GM12878 (cell line): ENCODE data around the gene MARF1. TPM values are rescaled to one million over a fixed set of nuclear protein-coding genes. Genes with fewer than 3 reads are reported as not detected.
"Not testable (repeated sequence)": the region's sequence is repeated elsewhere in the genome, so short reads cannot be mapped to it uniquely, and the experiment has no call there.

ENCODE experiments used
- ATAC-seq: fragments of 200-7000 bp; cut with Tn5 transposase; 3 replicates; pipeline ENCODE4 v1.9.1; 2020; ENCODE audit warnings: mild to moderate bottlenecking, moderate library complexity
- BruUV-seq: library from RNA; stranded (reverse); fragments of 400-500 nt; replicated peaks from 2 replicates; lab custom pipeline; 2021; lab: Mats Ljungman, UMichigan
- CTCF ChIA-PET: fragments of 300-600 bp; sonication (Branson Sonifier 250); formaldehyde crosslinking; extraction: SDS; loops from one replicate; lab custom pipeline; 2021; ENCODE audit warnings: inconsistent platforms; lab: Yijun Ruan, JAX
- POLR2A ChIA-PET: fragments of 350-600 bp; formaldehyde crosslinking; extraction: SDS; loops from one replicate; lab custom pipeline; 2021; ENCODE audit warnings: inconsistent platforms; lab: Charles Lee
- RAD21 ChIA-PET: fragments of 300-600 bp; sonication (Branson Sonifier 250); formaldehyde crosslinking; loops from one replicate; lab custom pipeline; 2023; ENCODE audit warnings: antibody characterized with exemption; ENCODE audit not compliant: unreplicated experiment; lab: Charles Lee
- SMC1A ChIA-PET: fragments of 300-600 bp; sonication (Branson Sonifier 250); formaldehyde crosslinking; loops from one replicate; lab custom pipeline; 2023; ENCODE audit not compliant: unreplicated experiment, uncharacterized antibody; lab: Charles Lee
- DNase-seq: peaks from one replicate; pipeline ENCODE4 v3.0.0-alpha.2; 2011; ENCODE audit warnings: low read depth, low spot score
- FAIRE-seq: peaks from 3 replicates; lab custom pipeline; 2011; peaks lifted over from hg19 to GRCh38; lab: Jason Lieb, UNC
- H2AFZ ChIP-seq: 2 replicates; pipeline ENCODE4 v1.6.0; 2011; ENCODE audit warnings: low read depth, low read length, control low read depth; ENCODE audit not compliant: control insufficient read depth
- H3K27ac ChIP-seq: 2 replicates; pipeline ENCODE4 v1.5.1; 2011; ENCODE audit warnings: control low read depth; ENCODE audit not compliant: control insufficient read depth, insufficient read depth
- H3K27me3 ChIP-seq, 2 experiments: replicated peaks in 1 of 2; 2 replicates each; pipeline versions ENCODE4 v1.6.0 to v1.6.1; 2011; ENCODE audit warnings: low read length in 1 of 2; ENCODE audit not compliant: control insufficient read depth in 2 of 2, insufficient read depth in 2 of 2
- H3K36me3 ChIP-seq, 2 experiments: 2 replicates each; pipeline ENCODE4 v1.5.1; 2011; ENCODE audit warnings: low read length in 1 of 2; ENCODE audit not compliant: control insufficient read depth in 2 of 2, insufficient read depth in 2 of 2
- H3K4me1 ChIP-seq: 2 replicates; pipeline ENCODE4 v1.6.1; 2011; ENCODE audit warnings: mild to moderate bottlenecking, low read length, moderate library complexity, mixed read lengths; ENCODE audit not compliant: control insufficient read depth, insufficient read depth
- H3K4me2 ChIP-seq: 2 replicates; pipeline ENCODE4 v1.6.0; 2011; ENCODE audit warnings: control low read depth; ENCODE audit not compliant: control insufficient read depth, insufficient read depth
- H3K4me3 ChIP-seq: fragments of 200-600 bp; sonication (generic); 2 replicates; pipeline ENCODE4 v1.5.1; 2016
- H3K79me2 ChIP-seq: 2 replicates; pipeline ENCODE4 v1.6.0; 2011; ENCODE audit warnings: low read length; ENCODE audit not compliant: control insufficient read depth, insufficient read depth
- H3K9ac ChIP-seq: 2 replicates; pipeline ENCODE4 v1.8.0; 2011; ENCODE audit warnings: low read length, control low read depth, mixed read lengths; ENCODE audit not compliant: control insufficient read depth, insufficient read depth
- H3K9me3 ChIP-seq: replicated peaks from 3 replicates; pipeline ENCODE4 v1.5.1; 2011; ENCODE audit warnings: mild to moderate bottlenecking, low read length; ENCODE audit not compliant: control insufficient read depth, insufficient read depth
- H4K20me1 ChIP-seq: 2 replicates; pipeline ENCODE4 v1.6.0; 2011; ENCODE audit not compliant: control insufficient read depth, insufficient read depth
- EED ChIP-seq: sonication (generic); IDR thresholded peaks from 2 replicates; pipeline ENCODE4 v1.6.1; 2016; ENCODE audit warnings: antibody characterized with exemption, low read depth
- IKZF1 ChIP-seq: fragments of 450-650 bp; conservative IDR thresholded peaks from 2 replicates; pipeline ENCODE4 v1.6.1; 2017; ENCODE audit warnings: antibody characterized with exemption, mild to moderate bottlenecking
- IKZF2 ChIP-seq, 2 experiments: fragments of 450-650 bp; IDR thresholded peaks; 2 replicates each; pipeline ENCODE4 v1.6.1; 2017; ENCODE audit warnings: mild to moderate bottlenecking in 2 of 2, moderate library complexity in 2 of 2
- WGBS: methylation state at CpG from one replicate; pipeline ENCODE4 v1.1.6; 2016; ENCODE audit warnings: low lambda C conversion rate; ENCODE audit not compliant: insufficient replicate concordance, insufficient coverage; ENCODE audit errors: missing lambda C conversion rate; 5-methylcytosine and 5-hydroxymethylcytosine counted together
- in situ Hi-C: fragments of 300-500 bp; cut with MboI; formaldehyde crosslinking; loops from 9 replicates; pipeline ENCODE4 v1.14.3; 2018; ENCODE audit warnings: mixed read lengths
- intact Hi-C: fragments of 100-400 bp; cut with micrococcal nuclease; formaldehyde crosslinking; loops from one replicate; pipeline ENCODE4 v1.14.2; 2022; ENCODE audit not compliant: unreplicated experiment
- polyA plus RNA-seq, 11 experiments: library from polyadenylated mRNA; depleted of rRNA in 4 of 11; unstranded in 6 of 11; stranded (reverse) in 5 of 11; fragments of >200 nt; fragmentation: Nextera tagmentation in 4 of 11; fragmentation: Illumina TruSeq in 1 of 11; extraction: Ambion mirVana in 4 of 11; extraction: Trizol in 1 of 11; gene quantifications; 1 replicate in 1 of 11; 2 replicates in 10 of 11; pipeline versions ENCODE4 v1.2.1 to v1.2.3, GENCODE V29; 2011 to 2016; ENCODE audit warnings: inconsistent platforms in 2 of 11, missing spikeins in 2 of 11, low read depth in 1 of 11
- total RNA-seq, 4 experiments: library from RNA; depleted of rRNA in 3 of 4; stranded (reverse); fragments of >200 nt in 3 of 4; fragmentation: Illumina TruSeq in 1 of 4; extraction: Trizol in 1 of 4; gene quantifications; 2 replicates each; pipeline versions ENCODE4 v1.2.1 to v1.2.3, GENCODE V29; 2013 to 2021
- TF ChIP-seq, protein P1 (sequence below): fragments of 450-650 bp; IDR thresholded peaks from 2 replicates; pipeline ENCODE4 v1.6.1; 2017; ENCODE audit warnings: low read depth, mild to moderate bottlenecking, moderate library complexity
- TF ChIP-seq, protein P2 (sequence below): fragments of 450-650 bp; IDR thresholded peaks from 2 replicates; pipeline ENCODE4 v1.6.1; 2016; ENCODE audit warnings: mild to moderate bottlenecking

The MARF1 gene
- total and polyA plus RNA-seq, 10 of the 15 experiments (the other 5 are each of a cell fraction or from before 2014, with no cell fraction given) = 4.5 to 40.1 (median 14.0) TPM

DNA sequence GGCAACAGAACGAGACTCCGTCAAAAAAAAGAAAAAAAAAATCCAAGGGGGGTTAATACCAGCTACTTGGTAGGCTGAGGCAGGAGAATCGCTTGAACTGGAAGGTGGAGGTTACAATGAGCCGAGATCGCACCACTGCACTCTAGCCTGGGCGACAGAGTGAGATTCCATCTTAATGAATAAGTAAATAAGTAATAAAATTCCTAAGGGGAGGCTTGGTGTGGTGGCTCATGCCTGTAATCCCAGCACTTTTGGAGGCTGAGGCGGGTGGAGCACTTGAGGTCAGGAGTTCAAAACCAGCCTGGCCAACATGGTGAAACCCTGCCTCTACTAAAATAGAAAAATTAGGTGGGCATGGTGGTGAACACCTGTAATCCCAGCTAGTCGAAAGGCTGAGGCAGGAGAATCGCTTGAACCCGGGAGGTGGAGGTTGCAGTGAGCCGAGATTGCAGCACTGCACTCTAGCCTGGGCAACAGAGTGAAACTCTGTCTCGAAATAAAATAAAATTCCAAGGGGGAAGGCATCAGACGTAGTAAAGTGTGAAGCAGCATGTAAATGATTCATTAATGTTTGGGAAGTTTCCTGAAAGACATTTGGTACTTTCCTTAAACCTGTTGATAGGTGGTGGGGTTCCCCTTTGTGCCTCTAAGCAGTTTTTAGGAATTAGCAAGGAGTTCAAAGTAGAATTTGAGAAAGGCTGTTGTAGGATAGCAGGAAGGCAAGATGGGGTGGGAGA is 3.8 kb upstream of the MARF1 start:
- FAIRE-seq, BruUV-seq, H3K4me3 ChIP-seq, H3K9ac ChIP-seq, intact Hi-C loops, H3K36me3 ChIP-seq, DNase-seq, H4K20me1 ChIP-seq, ATAC-seq, H3K27me3 ChIP-seq, H3K9me3 ChIP-seq: not testable (repeated sequence)
- 60% methylated on average over 13 of the region's 13 CpGs for WGBS
- SMC1A ChIA-PET = interaction anchor here (1.4 to 5.5 kb wide), 4 partner anchors 12 to 57 kb away, joined by 4 to 43 read pairs (median 5); no protein-coding TSS in a partner anchor
- POLR2A ChIA-PET = interaction anchor here (0.6 kb wide), 1 partner anchor 23 kb away, joined by 5 read pairs; no protein-coding TSS in a partner anchor
- Histone ChIP-seq H3K4me1 (peaks cover 26% of the 10 kb centered on the region), H2AFZ (peak overlapping the region; percentile 31), H3K27ac (peak overlapping the region; percentile 97), H3K4me2 (peak overlapping the region; percentile 62), H3K79me2 (peaks cover 26% of the 10 kb centered on the region)
- CTCF ChIA-PET = interaction anchor here (0.5 to 1.4 kb wide), 5 partner anchors 11 to 105 kb away, joined by 3 to 6 read pairs (median 3); no protein-coding TSS in a partner anchor
- TF ChIP-seq IKZF1 (peak; percentile 49), EED (peak; percentile 21; the same call in 1 of the 2 replicates), IKZF2 (IDR thresholded peaks at IDR 0.05) (peak; percentile 39 to 56; a peak in 3 of 4 replicates)
- TF ChIP-seq, protein P1, sequence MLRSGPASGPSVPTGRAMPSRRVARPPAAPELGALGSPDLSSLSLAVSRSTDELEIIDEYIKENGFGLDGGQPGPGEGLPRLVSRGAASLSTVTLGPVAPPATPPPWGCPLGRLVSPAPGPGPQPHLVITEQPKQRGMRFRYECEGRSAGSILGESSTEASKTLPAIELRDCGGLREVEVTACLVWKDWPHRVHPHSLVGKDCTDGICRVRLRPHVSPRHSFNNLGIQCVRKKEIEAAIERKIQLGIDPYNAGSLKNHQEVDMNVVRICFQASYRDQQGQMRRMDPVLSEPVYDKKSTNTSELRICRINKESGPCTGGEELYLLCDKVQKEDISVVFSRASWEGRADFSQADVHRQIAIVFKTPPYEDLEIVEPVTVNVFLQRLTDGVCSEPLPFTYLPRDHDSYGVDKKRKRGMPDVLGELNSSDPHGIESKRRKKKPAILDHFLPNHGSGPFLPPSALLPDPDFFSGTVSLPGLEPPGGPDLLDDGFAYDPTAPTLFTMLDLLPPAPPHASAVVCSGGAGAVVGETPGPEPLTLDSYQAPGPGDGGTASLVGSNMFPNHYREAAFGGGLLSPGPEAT = 0 out of 2 replicates have a peak, but pooled peaks have one; percentile 24
- TF ChIP-seq, protein P2, sequence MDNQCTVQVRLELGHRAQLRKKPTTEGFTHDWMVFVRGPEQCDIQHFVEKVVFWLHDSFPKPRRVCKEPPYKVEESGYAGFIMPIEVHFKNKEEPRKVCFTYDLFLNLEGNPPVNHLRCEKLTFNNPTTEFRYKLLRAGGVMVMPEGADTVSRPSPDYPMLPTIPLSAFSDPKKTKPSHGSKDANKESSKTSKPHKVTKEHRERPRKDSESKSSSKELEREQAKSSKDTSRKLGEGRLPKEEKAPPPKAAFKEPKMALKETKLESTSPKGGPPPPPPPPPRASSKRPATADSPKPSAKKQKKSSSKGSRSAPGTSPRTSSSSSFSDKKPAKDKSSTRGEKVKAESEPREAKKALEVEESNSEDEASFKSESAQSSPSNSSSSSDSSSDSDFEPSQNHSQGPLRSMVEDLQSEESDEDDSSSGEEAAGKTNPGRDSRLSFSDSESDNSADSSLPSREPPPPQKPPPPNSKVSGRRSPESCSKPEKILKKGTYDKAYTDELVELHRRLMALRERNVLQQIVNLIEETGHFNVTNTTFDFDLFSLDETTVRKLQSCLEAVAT = peak; percentile 84
- RAD21 ChIA-PET = interaction anchor here (1.6 kb wide), 1 partner anchor 109 kb away, joined by 5 read pairs; no protein-coding TSS in a partner anchor
- in situ Hi-C loops = loop anchor here (25.0 kb wide), 1 partner anchor 1009 kb away; the partner anchor contains the start of genes BFAR and PARN
